ENCODE results near the gene GJC2.

The GJC2 gene

GRCh38 chr1:228117335-228117734 lies 32.4 kb upstream of the GJC2 start:
- no peak for DNase-seq (ENCODE audit: insufficient read length, low spot score)
- TF ChIP-seq CTCF (IDR thresholded peaks at IDR 0.05; ENCODE audit: insufficient read depth, missing control alignments) = no peak
- FAIRE-seq = no peak

- no peak for TF ChIP-seq CTCF (IDR thresholded peaks at IDR 0.05; ENCODE audit: insufficient read depth, missing control alignments)
- no peak for DNase-seq (ENCODE audit: insufficient read length, low spot score)
- peak; percentile 11 for FAIRE-seq
These were observed 31.7 kb upstream of the GJC2 start for GRCh38 chr1:228118040-228118439.

DNA sequence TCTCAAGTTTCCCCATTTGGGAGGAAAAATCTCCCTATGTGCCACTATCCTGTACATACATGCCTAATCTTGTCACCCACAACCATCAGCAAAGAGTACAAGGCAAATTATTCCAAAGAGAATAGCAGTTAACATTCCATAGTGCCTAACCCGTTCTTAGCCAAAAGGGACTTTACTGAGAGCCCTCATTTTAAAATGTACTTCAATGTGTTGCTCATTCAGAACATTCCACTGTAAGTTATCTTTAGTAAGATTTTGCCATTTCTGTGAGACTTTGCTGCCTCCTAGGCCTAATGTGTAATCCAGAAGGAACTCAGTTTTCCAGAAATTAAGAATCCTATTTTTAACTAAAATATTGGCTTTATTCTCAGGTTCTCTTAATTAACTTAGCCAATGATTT lies 29.4 kb upstream of the GJC2 start:
- no peak for DNase-seq (ENCODE audit: insufficient read length, low spot score)
- FAIRE-seq = no peak
- TF ChIP-seq CTCF (IDR thresholded peaks at IDR 0.05; ENCODE audit: insufficient read depth, missing control alignments) = no peak

- no peak for TF ChIP-seq CTCF (IDR thresholded peaks at IDR 0.05; ENCODE audit: insufficient read depth, missing control alignments)
- FAIRE-seq (no peak), DNase-seq (ENCODE audit: insufficient read length, low spot score) (no peak)
These were observed 28.8 kb upstream of the GJC2 start for GRCh38 chr1:228120857-228121489.

DNA sequence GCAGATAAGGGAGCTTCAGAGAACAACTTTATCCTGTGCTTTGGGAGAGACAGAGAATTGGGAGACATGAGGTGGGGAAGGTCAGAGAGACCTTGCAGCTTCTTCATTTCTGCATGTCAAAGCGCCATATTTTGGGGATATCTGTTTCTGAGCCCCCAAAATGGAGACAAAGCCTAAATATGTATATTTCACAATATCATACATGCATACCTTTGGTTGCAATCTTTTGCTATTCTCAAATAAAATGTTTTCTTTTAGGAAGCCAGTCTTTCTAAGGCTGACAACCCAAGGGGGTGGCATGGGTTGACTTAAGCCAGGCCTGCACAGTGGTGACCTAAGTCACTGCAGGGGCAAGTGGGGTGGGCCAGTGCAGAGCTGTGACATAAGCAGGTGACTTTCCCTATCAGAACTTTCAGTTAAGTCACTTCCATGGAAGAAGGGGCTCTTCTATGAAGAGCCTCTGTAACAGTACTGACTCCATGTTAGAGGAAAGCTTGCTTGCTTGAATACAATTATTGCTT lies 26.7 kb upstream of the GJC2 start:
- TF ChIP-seq CTCF (IDR thresholded peaks at IDR 0.05; ENCODE audit: insufficient read depth, missing control alignments) = no peak
- DNase-seq (ENCODE audit: insufficient read length, low spot score) (no peak), FAIRE-seq (no peak)

DNA sequence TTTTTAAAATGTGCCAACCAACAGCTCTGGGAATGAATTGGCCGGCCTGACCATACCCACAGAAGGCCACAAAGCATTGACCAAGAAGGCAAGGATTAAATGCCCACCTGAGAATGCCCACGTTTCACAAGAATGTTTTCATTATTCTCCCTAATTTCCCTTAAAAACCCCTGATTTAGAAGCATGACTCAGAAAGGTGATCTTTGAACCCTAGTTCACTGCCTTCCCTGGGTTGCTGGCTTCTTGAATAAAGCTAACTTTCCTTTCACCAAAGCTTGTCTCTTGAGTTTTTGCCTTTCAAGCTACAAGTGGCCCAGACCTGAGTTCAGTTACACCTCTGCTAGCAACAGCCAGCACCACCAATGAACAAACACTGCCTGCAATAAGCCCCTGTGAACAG lies 26.2 kb upstream of the GJC2 start:
- FAIRE-seq = no peak
- no peak for DNase-seq (ENCODE audit: insufficient read length, low spot score)
- no peak for TF ChIP-seq CTCF (IDR thresholded peaks at IDR 0.05; ENCODE audit: insufficient read depth, missing control alignments)

- TF ChIP-seq CTCF (IDR thresholded peaks at IDR 0.05; ENCODE audit: insufficient read depth, missing control alignments) = no peak
- no peak for FAIRE-seq
- DNase-seq (ENCODE audit: insufficient read length, low spot score) = no peak
These were observed 24.5 kb upstream of the GJC2 start for GRCh38 chr1:228125185-228125584.

Data from D721Med (cell line).